ENCODE results near the gene LCTL.
"Not testable (repeated sequence)": the region's sequence is repeated elsewhere in the genome, so short reads cannot be mapped to it uniquely, and the experiment has no call there.

Gene LCTL

DNA sequence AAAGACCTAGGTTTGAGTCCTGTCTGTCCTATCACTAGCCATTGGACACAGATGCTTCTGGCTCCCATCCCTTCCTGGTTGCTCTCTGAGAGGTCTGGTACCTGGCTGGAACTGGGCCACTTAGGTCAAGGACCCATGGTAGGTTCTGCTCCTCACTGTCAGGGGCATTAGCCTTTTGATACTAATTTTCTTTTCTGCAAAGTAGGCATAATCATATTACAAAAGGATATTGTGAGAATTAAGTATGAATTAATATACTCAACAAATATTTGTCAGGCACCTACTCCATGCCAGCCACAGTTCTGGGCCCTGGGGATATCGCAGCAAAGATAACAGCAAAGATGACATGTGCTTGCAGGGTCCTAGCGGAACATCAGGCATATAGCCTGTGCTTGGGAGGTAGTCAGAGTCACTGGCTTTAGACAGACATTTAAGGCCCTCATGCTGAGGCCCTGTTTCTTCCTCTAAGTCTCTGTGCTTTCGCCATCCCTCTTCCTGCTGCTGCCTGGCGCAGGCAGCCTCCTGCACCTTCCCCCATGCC is 25.6 kb upstream of the LCTL start:
- no peak for FAIRE-seq

- no peak for FAIRE-seq
Measured at GRCh38 chr15:66590435-66590834, 24.6 kb upstream of the LCTL start.

DNA sequence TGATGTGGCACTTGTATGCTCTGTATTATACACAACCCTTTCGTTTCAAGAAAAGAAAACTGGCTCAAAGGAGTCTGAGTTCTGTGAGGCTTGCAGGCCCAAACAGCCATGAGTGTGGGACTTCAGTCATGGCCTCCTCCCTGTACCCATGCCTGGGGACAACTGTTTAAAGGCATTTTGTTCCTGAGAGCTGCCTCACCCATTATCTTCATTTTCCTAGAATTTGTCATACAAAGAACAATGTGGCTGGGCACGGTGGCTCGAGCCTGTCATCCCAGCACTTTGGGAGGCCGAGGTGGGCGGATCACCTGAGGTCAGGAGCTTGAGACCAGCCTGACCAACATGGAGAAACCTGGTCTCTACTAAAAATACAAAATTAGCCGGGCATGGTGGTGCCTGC is 23.6 kb upstream of the LCTL start:
- not testable (repeated sequence) for FAIRE-seq

DNA sequence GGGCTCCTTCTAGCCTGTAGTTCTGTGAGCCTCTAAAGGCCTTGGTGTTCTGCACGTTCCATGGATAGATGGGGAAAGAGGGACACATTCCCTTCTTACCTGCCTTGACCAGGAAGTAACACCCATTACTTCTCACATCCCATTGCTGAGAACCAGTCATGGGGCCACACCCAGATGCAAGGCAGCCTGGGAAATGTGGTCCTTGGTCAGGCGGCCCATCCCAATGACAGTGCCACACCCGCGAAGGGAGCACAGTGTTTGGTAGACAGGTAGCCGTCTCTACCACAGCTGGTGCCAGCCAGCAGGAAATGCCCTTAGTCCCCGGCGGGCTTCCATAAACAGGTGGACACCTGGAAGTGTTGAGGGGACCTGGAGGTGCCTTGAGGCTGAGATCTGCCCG is 23.2 kb upstream of the LCTL start:
- no peak for FAIRE-seq

GRCh38 chr15:66588537-66588936 is 22.7 kb upstream of the LCTL start:
- FAIRE-seq, result no peak

- no peak for FAIRE-seq
Measured at GRCh38 chr15:66587749-66588148, 22.0 kb upstream of the LCTL start.

DNA sequence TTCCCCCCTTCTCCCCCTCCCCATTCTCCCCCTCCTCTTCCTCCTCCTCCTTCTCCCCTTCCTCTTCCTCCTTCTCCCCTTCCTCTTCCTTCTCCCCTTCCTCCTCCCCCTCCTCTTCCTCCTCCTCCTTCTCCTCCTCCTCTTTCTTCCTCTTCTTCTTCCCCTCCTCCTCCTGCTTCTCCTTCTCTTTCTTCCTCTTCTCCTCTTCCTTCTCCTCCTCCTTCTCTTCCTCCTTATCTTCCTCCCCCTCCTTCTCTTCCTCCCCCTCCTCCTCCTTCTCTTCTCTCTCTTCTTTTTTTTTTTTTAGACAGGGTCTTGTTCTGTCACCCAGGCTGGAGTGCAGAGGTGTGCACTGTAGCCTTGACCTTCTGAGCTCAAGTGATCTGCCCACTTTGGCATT is 21.2 kb upstream of the LCTL start:
- FAIRE-seq, result no peak

GRCh38 chr15:66586155-66586976 is 20.6 kb upstream of the LCTL start:
- no peak for FAIRE-seq

DNA sequence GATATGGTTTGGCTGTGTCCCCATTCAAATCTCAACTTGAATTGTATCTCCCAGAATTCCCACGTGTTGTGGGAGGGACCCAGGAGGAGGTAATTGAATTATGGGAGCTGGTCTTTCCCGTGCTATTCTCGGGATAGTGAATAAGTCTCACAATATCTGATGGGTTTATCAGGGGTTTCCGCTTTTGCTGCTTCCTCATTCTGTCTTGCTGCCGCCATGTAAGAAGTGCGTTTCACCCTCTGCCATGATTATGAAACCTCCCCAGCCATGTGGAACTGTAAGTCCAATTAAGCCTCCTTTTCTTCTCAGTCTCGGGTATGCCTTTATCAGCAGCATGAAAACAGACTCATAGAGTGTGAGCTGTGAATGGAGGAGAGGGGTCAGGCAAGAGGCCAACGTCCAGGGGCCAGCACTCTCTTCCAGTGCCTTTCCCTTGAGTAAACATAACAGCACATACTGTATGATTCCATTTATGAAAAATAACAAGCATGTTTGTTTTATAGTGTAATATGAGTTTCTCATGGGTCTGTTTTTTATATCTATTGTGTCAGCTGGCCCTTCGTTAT is 16.3 kb upstream of the LCTL start:
- no peak for FAIRE-seq

GRCh38 chr15:66580643-66581042 is 14.8 kb upstream of the LCTL start:
- no peak for FAIRE-seq

DNA sequence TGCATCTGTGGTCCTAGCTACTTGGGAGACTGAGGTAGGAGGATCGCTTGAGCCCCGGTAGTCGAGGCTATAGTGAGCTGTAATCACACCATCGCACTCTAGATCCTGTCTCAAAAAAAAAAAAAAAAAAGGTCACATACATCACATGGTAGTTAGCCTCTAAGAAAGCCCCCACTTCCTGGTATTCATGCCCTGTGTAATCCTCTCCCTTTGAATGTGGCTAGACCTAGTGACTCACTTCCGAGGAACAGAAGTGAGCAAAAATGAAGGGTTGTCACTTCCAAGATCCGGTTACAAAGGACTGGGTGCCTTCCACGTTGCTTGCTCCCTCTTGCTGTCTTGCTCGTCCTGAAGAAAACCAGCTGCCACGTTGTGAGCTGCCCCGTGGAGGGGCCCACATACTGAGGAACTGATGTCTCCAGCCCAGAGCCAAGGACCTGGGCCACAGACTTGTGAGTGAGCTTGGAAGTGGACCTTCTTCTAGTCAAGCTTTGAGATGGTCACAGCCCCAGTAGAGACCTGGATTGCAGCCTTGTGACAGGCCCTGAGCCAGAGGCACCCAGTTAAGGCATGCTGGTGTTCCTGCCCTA is 12.6 kb upstream of the LCTL start:
- no peak for FAIRE-seq

DNA sequence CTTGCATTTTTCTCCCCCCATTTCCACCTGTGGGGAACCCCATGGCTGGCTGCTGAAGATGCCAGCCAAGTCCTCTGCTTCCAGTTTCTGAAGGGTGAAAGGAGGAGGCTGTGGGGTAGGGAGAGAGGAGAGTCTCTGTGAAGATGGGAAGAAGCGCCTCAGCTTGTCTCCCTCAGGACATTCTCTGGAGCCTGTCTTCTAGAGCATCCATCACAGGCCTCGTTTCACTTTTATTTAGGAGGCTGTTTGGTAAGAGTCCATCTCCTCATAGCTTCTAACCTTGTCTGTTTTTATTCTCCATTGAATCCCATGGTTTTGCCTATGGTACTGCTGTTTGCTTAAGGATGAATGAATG is 8.8 kb upstream of the LCTL start:
- FAIRE-seq, result no peak

DNA sequence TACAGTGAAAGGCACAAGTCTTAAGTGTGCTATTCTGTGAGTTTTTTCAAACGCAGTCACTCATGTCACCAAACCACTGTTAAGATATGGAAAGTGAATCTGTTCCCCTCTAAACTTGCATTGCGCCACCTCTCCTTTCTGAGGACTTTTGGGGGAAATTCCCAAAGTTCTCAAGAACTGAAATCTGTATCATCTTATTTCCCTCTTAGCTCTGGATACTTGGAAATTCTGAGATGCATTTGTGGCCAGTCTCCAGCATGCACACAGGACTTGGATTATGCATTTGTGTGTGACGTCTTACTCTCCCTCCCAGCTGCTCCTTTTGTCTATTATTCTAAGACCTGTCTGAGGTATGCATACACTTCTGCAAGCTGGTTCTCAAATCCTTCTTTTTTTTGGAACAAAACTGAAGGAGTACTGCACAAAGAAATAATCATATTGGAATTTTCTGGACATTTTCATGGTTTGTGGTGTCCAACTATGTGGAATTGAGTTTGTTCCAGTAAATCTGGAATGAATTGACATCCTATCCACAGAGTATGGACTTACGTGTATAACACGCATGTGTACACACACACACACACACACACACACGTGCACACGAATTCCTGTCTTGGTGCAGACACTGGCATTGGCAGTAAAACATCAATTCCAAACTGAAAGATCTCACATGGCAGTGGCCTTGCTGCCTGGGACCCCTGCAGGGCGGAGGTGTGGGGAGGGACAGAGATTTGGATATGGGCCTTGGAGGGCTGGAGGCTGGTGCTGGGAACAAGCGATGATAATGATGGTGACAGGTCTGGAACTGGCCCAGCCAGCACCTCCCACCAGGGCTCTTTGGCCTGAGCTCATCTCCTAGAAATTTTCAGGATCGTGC is 8.2 kb upstream of the LCTL start:
- no peak for FAIRE-seq

DNA sequence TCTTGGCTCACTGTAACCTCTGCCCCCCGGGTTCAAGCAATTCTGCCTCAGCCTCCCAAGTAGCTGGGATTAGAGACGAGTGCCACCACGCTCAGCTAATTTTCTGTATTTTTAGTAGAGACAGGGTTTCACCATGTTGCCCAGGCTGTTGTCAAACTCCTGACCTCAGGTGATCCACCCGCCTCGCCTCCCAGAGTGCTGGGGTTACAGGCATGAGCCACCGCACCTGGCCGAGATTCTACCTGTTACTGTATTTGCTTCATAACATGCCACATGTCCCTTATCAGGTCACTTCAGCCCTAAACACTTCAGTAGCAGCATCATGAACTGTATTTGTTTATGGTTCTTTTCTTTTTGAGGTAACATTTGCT is 7.5 kb upstream of the LCTL start:
- no peak for FAIRE-seq

- no peak for FAIRE-seq
Measured at GRCh38 chr15:66572146-66572545, 6.3 kb upstream of the LCTL start.

DNA sequence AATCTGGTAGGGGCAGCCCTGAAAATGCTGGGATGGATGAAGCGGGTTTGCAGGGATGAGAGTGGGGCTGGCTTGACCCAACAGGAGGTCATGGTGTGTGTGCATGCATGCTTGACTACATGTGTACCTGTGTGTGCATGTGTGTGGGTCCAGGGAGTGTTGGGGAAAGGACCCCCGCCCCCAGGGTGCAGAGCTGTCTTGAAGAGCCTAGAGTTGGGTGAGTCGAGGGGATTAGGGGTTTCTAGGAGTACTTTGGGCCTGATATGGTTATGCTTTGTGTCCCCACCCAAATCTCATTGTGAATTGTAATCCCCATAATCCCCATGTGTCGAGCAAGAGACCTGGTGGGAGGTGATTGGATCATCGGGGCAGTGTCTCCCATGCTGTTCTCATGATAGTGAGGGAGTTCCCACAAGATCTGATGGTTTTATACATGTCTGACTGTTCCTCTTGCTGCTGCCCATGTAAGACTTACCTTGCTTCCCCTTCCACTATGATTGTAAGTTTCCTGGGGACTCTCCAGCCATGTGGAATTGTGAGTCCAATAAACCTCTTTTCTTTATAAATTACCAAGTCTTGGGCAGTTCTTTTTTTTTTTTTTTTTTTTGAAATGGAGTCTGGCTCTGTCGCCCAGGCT is 5.2 kb upstream of the LCTL start:
- no peak for FAIRE-seq

- FAIRE-seq, result no peak
Measured at GRCh38 chr15:66570327-66570726, 4.5 kb upstream of the LCTL start.

GRCh38 chr15:66569461-66570137 is 3.8 kb upstream of the LCTL start:
- no peak for FAIRE-seq

DNA sequence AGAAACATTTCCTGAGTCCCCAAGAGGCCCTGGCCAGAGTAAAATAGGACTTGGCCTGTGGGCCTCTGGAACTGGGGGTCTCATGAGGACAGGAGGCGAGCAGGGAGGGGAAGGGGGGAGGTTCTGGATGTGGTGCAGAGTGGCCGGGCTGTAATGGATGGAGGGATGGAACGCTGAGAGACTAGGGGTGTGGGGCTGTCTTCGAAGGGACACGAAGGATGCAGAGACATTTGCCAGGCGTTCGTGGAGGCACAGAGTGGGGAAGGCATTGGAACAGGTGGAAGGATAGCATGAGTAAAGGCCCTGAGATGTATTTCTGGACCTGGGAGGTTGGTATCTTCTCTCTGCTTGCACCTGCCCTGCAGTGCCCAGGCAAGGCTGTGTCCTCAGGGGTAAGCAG is 2.1 kb upstream of the LCTL start:
- no peak for FAIRE-seq

DNA sequence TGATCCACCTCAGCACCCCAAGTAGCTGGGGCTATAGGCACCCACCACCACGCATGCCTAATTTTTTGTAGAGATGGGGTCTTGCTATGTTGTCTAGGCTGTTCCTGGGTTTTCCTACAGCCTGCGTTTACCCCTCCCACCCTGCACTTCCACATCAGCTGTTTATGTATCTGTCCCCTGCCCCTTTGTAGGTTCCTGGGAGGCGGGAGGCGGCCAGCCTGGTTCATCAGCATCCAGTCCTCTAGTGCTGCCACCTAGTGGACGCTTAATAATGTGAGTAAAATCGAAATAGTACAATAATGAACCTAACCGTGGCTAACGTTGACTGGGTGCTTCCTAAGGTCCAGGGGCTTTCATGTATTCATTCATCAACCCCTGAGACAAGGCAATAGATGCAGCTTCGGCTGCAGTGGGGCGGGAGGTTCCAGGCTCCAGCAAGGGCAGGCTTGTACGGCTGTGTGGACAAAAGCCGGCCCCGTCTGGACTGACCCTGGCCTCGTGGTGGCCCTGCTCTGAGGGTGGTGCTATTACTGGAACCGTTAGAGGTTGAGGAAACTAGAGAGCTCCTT is 1.2 kb upstream of the LCTL start:
- no peak for FAIRE-seq

- no peak for FAIRE-seq
Measured at GRCh38 chr15:66565141-66565641, 607 bp downstream of the LCTL start.
